ENCODE data around the gene SYT12.
"Not testable (repeated sequence)": the region's sequence is repeated elsewhere in the genome, so short reads cannot be mapped to it uniquely, and the experiment has no call there.

SYT12 gene

DNA sequence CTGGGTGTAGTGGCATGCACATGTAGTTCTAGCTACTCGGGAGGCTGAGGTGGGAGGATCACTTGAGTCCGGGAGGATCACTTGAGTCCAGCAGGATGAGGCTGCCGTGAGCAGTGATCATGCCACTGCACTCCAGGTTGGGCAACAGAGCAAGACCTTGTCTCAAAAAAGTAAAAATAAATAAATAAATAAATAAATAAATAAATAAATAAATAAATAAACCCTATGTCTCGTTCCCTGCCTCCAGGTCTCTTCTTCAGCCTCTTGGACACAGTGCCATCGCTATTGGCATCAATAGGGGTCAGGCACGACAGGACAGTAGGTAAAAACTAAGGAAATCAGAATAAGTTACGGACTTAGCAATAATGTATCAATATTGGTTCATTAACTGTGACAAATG is 23.4 kb upstream of the SYT12 start:
- no peak for DNase-seq

DNA sequence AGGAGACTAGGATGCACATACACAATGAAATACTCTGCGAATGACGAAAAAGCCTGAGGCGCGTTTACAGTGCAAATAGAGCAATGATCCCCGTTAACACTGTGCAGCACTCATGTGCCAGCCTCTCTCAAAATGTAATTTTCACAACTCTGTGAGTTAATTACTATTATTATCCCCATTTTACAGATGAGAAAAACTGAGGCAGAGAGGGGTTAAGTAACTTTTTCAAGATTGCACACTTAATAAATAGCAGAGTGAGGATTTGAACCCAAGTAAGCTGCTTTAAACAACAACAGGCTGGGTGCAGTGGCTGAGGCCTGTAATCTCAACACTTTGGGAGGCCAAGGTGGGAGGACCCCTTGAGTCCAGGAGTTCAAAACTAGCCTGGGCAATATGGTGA is 21.6 kb upstream of the SYT12 start:
- no peak for DNase-seq

DNA sequence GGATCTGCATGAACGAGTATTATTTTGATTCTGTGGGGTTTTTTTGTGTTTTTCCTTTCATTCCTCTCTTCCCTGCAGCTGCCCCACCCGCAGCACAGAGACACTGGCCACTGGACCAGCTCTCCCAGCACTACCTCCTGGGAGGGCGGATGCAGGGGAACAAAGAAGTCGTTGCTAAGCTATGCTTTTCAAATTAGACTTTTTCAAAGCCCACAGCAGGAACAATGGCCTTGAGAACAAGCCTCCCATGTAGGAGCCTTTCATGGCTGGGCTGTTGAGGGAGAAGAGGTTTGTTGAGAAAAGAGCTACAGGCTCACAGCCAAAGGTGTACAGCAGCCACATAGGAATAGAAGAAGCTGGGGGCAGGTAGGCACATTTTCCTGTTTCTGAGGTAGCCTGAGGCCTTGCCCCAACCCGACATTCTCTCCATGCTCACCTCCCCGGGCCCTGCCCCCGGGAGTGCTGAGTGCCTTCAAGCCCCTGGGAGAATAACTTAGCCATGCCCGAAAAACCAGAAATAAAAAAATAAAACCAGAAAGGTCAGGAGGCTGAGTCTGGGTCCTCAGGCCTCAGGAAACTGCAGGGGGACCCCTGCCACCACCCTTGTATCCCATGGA is 20.5 kb upstream of the SYT12 start:
- DNase-seq = no peak

DNA sequence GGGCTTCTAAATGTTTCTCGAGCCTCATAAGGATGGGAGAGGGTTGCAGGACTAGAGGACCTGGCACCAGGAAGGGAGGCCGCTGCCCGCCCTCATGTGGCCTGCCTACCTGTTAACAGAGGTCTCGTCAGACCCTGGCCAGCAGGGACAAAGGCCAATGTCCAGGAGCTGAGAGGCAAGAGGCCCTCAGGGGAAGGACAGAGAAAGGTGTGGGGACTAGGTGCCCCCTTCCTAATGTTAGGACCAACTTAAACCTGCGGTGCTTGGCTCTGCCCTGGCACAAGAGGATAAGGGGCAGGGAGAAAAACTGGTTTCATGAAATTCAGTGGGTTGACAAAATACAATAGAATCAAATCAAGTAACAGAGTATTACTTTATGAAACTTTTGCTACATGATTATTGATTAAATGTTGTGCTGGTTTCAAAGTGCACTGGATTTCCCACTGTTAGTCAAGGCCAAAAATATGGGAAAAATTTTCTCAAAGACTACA is 20.0 kb upstream of the SYT12 start:
- no peak for DNase-seq

DNA sequence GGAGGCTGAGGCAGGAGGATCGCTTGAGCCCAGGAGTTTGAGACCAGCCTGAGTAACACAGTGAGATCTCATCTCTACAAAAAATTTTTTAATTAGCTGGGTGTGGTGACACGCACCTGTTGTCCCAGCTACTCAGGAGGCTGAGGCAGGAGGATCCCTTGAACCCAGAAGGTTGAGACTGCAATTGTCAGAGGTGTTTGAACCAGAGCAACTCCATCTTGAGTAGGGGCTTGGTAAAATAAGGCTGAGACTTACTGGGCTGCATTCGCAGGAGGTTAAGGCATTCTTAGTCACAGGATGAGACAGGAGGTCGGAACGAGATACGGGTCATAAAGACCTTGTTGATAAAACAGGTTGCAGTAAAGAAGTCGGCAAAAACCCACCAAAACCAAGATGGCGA is 17.7 kb upstream of the SYT12 start:
- not testable (repeated sequence) for DNase-seq

DNA sequence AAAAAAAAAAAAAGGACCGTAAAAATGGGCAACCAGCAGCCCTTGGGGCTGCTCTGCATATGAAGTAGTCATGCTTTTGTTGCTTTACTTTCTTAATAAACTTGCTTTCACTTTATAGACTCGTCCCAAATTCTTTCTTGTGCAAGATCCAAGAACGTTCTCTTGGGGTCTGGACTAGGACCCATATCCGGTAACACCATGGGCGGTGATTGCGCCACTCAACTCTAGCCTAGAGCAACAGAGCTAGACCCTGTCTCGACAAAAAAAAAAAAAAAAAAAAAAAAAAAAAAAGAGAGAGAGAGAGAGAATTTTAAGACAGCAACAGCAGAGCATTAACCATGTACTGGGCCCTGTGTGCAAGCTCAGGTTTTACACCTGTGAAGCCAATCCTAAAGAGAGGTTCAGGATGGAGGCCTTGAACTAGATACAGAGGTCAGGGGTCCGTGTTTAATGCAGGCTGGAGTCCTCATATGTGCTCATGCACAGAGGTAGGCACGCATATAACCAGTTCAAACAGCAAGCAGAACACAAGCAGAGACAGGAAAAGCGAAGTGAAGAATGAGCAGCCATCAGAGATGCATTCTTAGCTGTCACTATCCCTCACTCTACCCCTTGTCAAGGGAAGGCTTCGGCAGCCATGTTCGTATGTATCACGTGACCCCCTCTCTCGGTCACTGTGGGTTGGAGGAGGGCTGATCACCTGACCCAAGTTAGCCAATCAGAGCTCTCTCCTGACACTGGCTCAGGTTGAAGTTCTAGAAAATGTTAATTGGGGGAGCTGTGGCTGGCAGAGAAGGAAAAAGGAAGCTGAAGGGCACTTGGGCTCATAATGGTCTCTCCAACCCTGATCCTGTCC is 16.7 kb upstream of the SYT12 start:
- no peak for DNase-seq

DNA sequence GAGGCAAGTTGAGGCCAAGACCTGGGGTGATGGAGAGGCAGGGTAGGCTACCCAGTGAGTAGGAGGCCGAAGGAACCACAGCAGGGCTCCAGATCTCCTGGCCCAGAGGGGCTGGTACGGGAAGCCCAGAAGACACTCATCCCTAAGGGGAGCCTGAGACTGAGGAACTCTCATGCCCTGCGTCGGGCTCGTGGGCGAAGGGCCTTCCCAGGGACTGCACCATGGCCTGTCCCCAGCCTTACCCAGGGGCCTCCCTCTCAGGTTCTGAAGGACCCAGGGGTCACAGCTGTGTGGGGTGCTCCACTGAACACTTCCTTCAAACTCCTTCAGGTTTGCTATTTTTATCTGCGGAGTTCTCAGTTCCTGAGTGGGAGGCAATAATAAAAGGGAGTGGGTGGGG is 15.8 kb upstream of the SYT12 start:
- DNase-seq = no peak

DNA sequence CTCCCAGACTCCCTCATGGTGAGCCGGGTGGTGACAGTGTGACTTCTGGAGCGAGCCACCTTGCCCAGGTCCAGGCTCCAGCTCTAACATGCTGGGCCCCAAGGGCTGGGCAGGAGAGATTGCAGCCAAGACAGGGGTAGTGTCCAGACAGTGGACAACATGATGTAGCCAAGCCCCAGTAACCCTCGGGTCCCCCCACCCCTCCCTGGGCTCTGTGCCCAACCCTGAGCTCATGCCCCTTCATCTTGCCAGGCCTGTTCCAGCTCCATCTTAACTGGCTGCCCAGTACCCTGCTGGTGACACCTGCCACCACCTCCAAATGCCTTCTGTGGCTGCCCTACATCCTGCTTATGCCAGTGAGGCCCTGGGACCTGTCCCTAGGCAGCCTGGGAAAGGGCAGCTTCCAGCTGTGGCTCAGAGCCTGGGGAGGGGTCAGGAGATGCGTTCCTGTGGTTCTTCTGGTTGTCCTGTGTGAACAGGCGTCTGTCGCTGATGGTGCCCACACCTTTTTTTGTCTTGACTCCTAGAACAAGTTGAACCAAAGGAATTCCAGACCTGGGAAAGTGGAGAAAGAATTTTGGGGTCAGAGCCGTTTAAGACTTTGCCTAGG is 12.5 kb upstream of the SYT12 start:
- DNase-seq = no peak

DNA sequence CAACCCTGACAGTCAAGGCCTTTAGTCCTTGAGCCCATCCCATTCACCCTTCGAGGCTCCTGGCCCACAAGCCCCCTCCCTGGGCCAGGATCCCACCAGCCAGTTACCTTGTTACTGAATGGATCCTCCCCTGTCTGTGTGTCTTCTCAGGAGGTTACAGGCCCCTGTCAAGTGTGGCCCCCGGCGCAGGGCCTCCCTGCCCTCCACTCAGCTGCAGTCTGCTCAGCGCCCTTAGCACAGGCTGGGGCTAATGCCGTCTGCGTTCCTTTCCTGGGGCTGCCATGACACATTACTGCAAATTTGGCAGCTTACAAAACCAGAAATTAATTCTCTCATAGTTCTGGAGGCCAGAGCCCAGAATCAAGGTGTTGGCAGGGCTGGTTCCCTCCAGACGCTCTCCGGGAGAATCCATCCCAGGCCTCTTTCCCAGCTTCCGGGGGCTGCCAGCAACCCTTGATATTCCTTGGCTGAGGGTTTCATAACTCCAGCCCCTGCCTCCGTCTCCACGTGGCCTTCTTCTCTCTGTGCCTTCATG is 9.4 kb upstream of the SYT12 start:
- DNase-seq = no peak

DNA sequence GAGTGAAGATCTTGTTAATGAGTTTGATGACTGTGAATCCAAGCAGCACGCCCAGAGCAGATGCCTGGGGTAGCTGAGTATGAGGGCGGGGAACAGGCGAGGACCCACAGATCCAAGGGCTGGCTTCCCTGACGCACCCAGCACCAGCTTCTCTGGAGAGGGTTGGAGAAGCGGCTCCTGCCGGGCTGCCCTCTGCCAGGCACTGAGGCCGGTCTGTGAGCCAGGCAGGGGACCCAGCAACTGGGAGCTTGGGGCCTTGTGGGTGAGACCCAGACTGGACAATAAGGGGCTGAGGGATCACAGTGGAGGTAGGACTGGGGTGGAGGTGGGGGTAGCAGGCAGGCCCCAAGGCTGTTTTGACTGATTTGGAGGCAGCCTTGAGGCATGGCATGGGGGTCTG is 8.6 kb upstream of the SYT12 start:
- DNase-seq = no peak

DNA sequence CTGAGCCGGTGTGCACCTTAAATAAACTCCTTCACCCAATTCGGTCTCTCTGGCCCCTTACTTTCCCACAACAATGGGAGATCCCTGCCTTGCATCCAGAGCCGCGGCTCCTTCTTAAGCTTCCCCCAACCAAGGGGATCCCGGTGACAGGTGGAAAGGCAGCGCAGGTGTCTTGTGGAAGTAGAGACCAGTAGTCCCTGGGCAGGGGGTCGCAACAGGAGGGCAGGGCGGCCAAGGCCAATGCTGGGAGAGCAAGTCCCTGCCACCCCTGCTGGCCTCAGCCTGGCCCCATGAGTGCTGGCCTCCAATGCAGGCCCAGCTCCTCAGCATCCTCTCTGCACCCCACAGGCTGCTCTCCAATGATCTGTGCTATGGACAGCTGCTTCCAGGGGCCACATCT is 7.9 kb upstream of the SYT12 start:
- no peak for DNase-seq

DNA sequence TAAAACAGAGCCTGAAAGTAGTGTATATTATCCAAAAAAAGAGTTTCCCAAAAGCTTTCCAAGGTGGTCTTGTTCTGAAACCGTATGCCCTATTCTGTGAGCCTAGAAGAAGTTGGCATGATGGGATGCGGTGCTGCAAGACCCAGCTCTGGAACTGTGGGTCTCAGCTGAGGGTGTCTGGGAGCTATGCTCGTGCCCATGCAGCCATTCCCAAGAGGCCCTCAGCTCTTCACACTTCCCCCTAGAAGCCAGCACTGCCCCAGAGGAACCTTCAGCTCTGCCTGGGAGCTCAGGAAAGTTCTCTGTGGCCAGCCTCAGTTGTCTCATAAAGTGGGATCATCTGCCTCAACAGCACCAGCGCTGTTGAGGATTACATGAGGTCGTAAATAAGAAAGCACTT is 6.4 kb upstream of the SYT12 start:
- DNase-seq = no peak

DNA sequence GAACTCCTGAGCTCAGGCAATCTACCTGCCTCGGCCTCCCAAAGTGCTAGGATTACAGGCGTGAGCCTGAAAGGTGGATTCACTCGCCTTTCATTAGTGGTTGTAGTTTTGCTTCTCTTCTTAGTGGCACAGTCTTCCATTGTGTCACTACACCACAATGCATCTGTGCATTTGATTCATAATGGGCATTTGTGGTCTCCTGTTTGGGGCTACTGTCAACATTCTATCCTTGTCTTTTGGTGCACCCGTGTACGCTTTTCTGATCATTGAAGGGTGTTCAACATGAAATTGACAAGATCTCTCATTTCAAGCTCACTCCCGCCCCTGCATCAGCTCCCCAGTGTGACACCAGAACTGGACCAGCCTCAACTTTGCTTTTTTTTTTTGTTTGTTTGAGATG is 2.0 kb upstream of the SYT12 start:
- DNase-seq = no peak

DNA sequence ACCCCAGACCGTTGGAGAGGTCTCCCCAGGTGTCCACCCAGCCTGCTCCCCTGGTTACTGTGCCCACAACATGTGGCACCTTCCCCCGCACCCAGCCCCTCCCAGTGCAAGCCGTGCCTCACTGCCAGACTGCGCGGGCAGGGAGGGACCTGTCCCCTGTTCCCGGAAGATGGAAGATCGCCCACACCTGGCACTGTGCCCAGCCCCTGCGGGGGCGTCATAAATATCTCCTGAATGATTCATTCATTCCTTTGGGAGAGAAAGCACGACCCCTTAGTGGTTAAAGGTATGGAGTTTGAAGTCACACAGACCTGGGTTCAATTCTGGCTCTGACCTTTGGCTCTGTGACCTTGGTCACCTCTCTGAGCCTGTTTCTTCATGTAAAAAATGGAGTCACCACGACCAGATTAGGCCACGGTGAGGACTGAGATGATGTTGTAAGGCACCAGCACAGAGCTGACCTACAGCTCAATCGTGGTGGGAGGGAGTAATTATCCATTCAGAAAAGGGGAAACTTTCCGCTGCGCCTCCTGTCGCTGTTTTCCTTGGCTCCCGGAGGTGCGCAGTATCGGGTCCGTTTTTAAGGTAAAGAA is 497 bp upstream of the SYT12 start:
- DNase-seq = no peak

DNA sequence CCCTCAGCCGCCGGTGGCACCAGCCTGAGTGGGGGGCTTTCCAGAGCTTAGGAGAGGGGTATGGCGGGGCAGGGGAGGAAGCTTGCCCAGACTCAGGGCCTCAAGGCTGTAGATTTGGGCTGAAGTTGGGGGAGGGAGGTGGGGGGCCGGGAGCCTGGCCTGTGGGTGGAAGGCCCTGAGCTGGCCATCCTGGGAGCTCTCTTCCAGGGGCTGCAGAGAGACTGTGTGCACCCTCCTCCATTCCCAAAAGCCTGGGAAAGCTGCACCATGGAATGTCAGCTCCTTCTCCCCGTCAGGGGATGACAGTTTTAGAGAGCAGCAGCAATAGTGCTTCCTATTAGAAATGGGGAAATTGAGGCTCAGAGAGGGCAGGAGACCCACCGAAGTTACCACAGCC is 1.0 kb downstream of the SYT12 start:
- DNase-seq = no peak

DNA sequence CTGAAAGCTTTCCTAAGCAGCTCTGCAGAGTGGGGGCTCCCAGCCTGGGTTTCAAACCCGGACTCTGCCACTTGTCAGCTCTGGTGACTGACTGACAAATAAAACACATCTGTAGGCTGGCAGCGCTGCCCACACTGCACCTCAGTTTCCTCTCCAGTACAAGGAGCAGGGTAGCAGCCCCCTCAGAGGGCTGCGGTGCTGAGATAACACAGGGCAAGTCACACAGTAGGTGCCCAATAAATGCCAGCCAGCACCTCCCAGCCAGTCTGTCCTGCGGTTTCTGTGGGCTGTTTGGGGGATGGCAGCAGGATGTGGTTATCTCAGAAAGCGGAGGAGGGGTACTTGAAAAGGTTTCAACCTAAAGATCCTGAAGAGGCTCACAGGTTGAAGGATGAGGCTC is 1.5 kb downstream of the SYT12 start:
- DNase-seq = no peak

DNA sequence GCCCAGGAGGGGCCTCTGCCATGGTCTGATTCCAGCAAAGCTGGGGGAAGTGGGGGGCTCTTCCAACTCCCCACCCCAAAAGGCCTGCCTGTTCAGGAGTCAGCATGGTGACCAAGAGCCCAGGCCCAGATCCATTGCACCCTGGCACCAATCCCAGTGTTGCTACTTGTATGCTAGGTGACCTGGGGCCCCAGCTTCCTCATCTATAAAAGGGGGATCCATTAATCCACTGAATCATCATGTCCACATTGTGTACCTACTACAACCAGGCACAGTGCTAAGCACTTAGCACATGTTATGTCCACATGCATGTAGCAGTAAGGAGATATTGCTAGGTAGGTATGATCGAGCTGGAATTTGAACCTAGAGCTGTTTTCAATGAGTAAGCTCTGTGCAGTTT is 2.0 kb downstream of the SYT12 start:
- DNase-seq = no peak

DNA sequence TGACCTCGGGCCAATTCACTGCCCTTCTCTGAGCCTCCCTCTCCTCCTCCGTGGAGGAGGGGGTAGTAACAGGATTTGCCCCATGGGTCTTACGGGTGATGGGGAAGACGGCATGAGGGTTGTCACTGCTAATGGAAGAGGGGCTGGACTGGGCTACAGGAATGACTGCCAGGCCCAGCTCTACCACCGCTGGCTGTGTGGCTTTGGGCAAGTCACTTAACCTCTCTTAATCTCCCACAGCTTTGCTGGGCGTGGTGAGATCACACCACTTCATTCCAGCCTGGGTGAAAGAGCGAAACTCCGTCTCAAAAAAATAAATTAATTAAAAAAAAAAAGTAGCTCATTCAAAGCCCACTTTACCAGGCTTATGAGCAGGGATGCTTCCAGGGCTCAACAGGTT is 2.8 kb downstream of the SYT12 start:
- DNase-seq = no peak

DNA sequence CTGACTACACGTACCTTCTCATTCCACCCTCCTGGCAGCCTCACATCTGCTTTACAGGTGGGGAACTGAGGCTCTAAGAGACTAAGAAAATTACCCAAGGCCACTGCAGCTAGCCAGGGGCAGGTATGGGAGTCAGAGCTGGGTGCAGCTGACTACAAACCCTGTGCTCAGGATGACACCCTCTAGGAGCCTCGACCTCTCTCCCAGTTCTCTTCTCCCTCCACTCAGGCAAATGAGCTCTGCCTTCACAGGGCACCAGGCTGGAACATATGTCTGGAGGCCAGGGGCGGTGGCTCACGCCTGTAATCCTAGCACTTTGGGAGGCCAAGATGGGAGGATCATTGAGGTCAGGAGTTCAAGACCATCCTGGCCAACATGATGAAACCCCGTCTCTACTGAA is 4.0 kb downstream of the SYT12 start:
- DNase-seq = no peak

DNA sequence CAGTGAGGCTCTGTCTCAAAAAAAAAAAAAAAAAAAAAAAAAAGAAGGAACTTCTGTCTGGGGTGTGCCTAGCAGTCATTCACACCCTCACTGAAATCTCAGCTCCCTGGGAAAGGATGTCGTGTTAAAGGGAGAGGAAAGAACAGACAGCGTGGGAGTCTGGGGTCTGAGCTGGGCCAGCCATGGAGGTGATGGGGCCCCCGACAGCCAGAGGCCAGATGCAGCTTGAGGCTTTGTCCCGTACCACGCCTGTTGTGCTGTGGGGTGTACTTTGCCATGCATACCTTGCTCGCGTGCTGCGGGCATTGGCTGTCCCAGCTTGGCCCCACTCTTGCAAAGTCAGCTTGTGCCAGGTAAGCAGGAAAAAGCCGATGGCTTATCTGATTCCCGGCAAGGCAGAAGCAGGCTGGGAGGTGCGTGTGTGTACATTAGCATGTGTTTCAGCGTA is 4.6 kb downstream of the SYT12 start:
- no peak for DNase-seq

DNA sequence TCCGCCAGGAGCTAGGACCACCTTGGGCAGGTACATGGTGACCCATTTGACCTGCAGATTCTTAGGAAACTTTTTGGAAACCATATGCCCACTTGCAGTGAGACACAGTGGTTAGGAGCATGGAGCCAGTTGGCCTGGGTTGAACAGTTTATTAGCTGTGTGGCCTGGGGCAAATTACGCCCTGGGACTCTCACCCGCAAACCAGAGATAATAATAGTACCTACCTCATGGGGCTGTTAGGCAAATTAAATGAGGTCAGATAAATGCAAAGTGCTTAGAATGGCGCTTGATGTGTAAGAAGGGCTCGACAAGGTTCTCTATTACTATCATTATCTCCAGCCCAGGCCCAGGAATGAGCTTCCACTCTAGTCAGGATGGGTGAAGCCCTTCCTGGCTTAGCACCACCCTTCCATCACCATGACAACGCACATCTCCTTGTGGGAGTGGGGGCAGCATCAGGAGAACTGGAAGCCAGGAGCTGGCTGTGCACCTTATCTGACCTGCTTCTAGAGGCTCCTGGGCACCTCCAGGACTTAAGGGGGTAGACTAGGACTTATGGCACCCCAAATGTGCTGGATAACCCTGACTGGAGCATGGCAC is 5.1 kb downstream of the SYT12 start:
- no peak for DNase-seq

DNA sequence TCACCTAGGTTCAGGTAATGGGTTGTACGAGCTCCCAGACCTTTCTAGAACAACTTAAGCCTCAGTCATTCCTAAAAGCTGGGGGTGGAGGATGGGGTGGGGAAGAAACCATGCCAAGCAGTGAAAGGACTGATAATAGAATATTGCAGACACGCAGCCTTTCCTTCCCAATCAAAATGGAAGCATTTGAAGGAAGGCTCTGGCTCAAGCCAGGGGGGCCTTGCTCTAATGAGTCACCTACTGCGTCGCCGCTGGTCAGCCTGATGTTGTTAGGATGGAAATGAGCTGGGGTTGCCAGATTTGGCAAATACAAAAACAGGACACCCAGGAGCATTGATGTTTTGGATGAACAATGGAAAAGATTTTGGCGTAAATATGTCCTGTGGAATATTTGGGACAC is 6.2 kb downstream of the SYT12 start:
- DNase-seq = no peak

DNA sequence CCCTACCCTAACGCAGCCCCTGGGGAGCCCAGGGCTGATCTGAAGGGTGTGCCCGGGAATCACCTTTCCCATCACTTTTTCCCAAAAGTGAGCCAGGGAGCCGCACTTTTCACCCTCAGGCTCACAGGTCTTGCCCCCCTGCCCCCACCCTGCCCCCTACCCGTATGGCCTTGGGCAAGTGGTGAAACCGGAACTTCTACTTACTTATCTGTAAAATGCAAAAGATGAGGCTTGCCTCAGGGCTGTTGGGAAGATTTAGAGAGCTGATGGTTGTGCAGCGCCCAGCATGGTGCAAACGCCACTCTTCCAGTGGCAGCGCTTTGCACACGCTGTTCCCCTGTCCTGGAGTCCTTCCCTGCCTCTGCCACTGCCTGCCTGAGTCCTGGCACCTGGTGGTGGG is 8.0 kb downstream of the SYT12 start:
- DNase-seq = no peak

Measured in right hindlimb (tissue), 1 donor.